H9 (cell line): Measurements from ENCODE around the gene BICRAL. TPM values are rescaled to one million over a fixed set of nuclear protein-coding genes. Genes with fewer than 3 reads are reported as not detected.

ENCODE experiments used
- DNase-seq: peaks from one replicate; pipeline ENCODE4 v3.0.0-alpha.2; 2017
- H2AFZ ChIP-seq: one replicate; pipeline ENCODE4 v1.6.1; 2013; ENCODE audit warnings: mild to moderate bottlenecking, low read length, control low read depth, moderate library complexity
- H2AK5ac ChIP-seq: 2 replicates; pipeline ENCODE4 v1.6.1; 2013; ENCODE audit warnings: low read length, control low read depth, mixed read lengths; ENCODE audit not compliant: insufficient read length
- H2BK120ac ChIP-seq: one replicate; pipeline ENCODE4 v1.6.1; 2013; ENCODE audit warnings: low read depth, mild to moderate bottlenecking, low read length, control low read depth, inconsistent platforms; ENCODE audit not compliant: poor library complexity, severe bottlenecking
- H2BK12ac ChIP-seq: 2 replicates; pipeline ENCODE4 v1.6.1; 2013; ENCODE audit warnings: low read length, control low read depth, mixed read lengths, low read depth; ENCODE audit not compliant: insufficient read length
- H2BK15ac ChIP-seq: 2 replicates; pipeline ENCODE4 v1.6.1; 2013; ENCODE audit warnings: low read depth, low read length, control low read depth
- H2BK20ac ChIP-seq: one replicate; pipeline ENCODE4 v1.6.1; 2013; ENCODE audit warnings: low read depth, mild to moderate bottlenecking, low read length, control low read depth, inconsistent platforms; ENCODE audit not compliant: poor library complexity, severe bottlenecking
- H2BK5ac ChIP-seq: 2 replicates; pipeline ENCODE4 v1.6.1; 2013; ENCODE audit warnings: low read length, control low read depth, mixed read lengths; ENCODE audit not compliant: insufficient read length
- H3K14ac ChIP-seq: 2 replicates; pipeline ENCODE4 v1.6.1; 2013; ENCODE audit warnings: low read length, control low read depth; ENCODE audit not compliant: insufficient read depth
- H3K18ac ChIP-seq: 2 replicates; pipeline ENCODE4 v1.6.1; 2013; ENCODE audit warnings: low read depth, mild to moderate bottlenecking, mixed read lengths, low read length, control low read depth; ENCODE audit not compliant: insufficient read length
- H3K23ac ChIP-seq: 2 replicates; pipeline ENCODE4 v1.6.1; 2013; ENCODE audit warnings: low read length, control low read depth, mixed read lengths, low read depth; ENCODE audit not compliant: insufficient read length
- H3K23me2 ChIP-seq: 2 replicates; pipeline ENCODE4 v1.6.1; 2013; ENCODE audit warnings: low read depth, mild to moderate bottlenecking, mixed read lengths, low read length, control low read depth; ENCODE audit not compliant: insufficient read length, poor library complexity, severe bottlenecking
- H3K27ac ChIP-seq: 2 replicates; pipeline ENCODE4 v1.5.1; 2013; ENCODE audit warnings: low read length, control low read depth, mixed read lengths, low read depth; ENCODE audit not compliant: insufficient read length
- H3K27me3 ChIP-seq: 2 replicates; pipeline ENCODE4 v1.6.1; 2013; ENCODE audit warnings: low read length, control low read depth, inconsistent platforms; ENCODE audit not compliant: insufficient read depth
- H3K4ac ChIP-seq: 2 replicates; pipeline ENCODE4 v1.6.1; 2013; ENCODE audit warnings: low read depth, mild to moderate bottlenecking, control low read depth, inconsistent platforms, low read length, moderate library complexity
- H3K4me1 ChIP-seq: 2 replicates; pipeline ENCODE4 v1.6.1; 2013; ENCODE audit warnings: low read length, control low read depth, inconsistent platforms; ENCODE audit not compliant: insufficient read depth
- H3K4me2 ChIP-seq: 2 replicates; pipeline ENCODE4 v1.6.1; 2013; ENCODE audit warnings: low read length, control low read depth, mixed read lengths; ENCODE audit not compliant: insufficient read length, insufficient read depth
- H3K56ac ChIP-seq: 2 replicates; pipeline ENCODE4 v1.6.1; 2013; ENCODE audit warnings: low read depth, mild to moderate bottlenecking, mixed read lengths, low read length, control low read depth; ENCODE audit not compliant: insufficient read length
- H3K79me1 ChIP-seq: 2 replicates; pipeline ENCODE4 v1.6.1; 2013; ENCODE audit warnings: low read depth, mild to moderate bottlenecking, moderate library complexity, low read length, control low read depth, inconsistent platforms; ENCODE audit not compliant: insufficient read depth, poor library complexity, severe bottlenecking
- H3K79me2 ChIP-seq: 2 replicates; pipeline ENCODE4 v1.6.1; 2013; ENCODE audit warnings: low read length, control low read depth, inconsistent platforms; ENCODE audit not compliant: insufficient read depth
- H3K9ac ChIP-seq: 2 replicates; pipeline ENCODE4 v1.6.1; 2013; ENCODE audit warnings: low read length, control low read depth, mixed read lengths; ENCODE audit not compliant: insufficient read length; ENCODE audit errors: extremely low read depth
- H3K9me3 ChIP-seq: one replicate; pipeline ENCODE4 v1.6.1; 2013; ENCODE audit warnings: low read depth, low read length, inconsistent platforms; ENCODE audit not compliant: control insufficient read depth
- H3T11ph ChIP-seq: one replicate; pipeline ENCODE4 v1.6.1; 2013; ENCODE audit warnings: mild to moderate bottlenecking, low read length, control low read depth, inconsistent platforms
- H4K20me1 ChIP-seq: one replicate; pipeline ENCODE4 v1.6.1; 2013; ENCODE audit not compliant: control insufficient read depth, insufficient read length, insufficient read depth
- H4K5ac ChIP-seq: 2 replicates; pipeline ENCODE4 v1.6.1; 2013; ENCODE audit warnings: low read depth, mild to moderate bottlenecking, mixed read lengths, low read length, control low read depth; ENCODE audit not compliant: insufficient read length
- H4K8ac ChIP-seq: replicated peaks from 2 replicates; pipeline ENCODE4 v1.6.1; 2013; ENCODE audit warnings: low read length, control low read depth, mixed read lengths, low read depth; ENCODE audit not compliant: insufficient read length
- H4K91ac ChIP-seq: 2 replicates; pipeline ENCODE4 v1.6.1; 2013; ENCODE audit warnings: low read depth, mild to moderate bottlenecking, moderate library complexity, mixed read lengths, low read length, control low read depth; ENCODE audit not compliant: insufficient read length
- H3K27ac Mint-ChIP-seq, 3 experiments: 2 replicates in 2 of 3; 3 replicates in 1 of 3; pipeline ENCODE4 v1.8.0; 2020 to 2021; ENCODE audit warnings: mixed read lengths in 3 of 3, mild to moderate bottlenecking in 1 of 3, moderate library complexity in 1 of 3
- H3K27me3 Mint-ChIP-seq: 2 replicates; pipeline ENCODE4 v1.8.0; 2021; ENCODE audit warnings: low read depth, mild to moderate bottlenecking, moderate library complexity, mixed read lengths
- H3K36me3 Mint-ChIP-seq, 3 experiments: 2 replicates in 2 of 3; 3 replicates in 1 of 3; pipeline ENCODE4 v1.8.0; 2020 to 2021; ENCODE audit warnings: low read depth in 3 of 3, mixed read lengths in 3 of 3; ENCODE audit not compliant: insufficient read depth in 1 of 3
- H3K4me1 Mint-ChIP-seq, 2 experiments: 2 replicates each; pipeline ENCODE4 v1.8.0; 2020; ENCODE audit warnings: mixed read lengths in 2 of 2
- H3K4me3 Mint-ChIP-seq, 2 experiments: 2 replicates in 1 of 2; 3 replicates in 1 of 2; pipeline ENCODE4 v1.8.0; 2020 to 2021; ENCODE audit warnings: mild to moderate bottlenecking in 2 of 2, mixed read lengths in 2 of 2, moderate library complexity in 1 of 2
- H3K9me3 Mint-ChIP-seq, 2 experiments: 2 replicates in 1 of 2; 3 replicates in 1 of 2; pipeline ENCODE4 v1.8.0; 2020; ENCODE audit warnings: mild to moderate bottlenecking in 2 of 2, mixed read lengths in 2 of 2, moderate library complexity in 1 of 2
- CTCF ChIP-seq: fragments of 200-600 bp; sonication (generic); conservative IDR thresholded peaks from 3 replicates; pipeline ENCODE4 v1.8.0; 2021; ENCODE audit warnings: antibody characterized with exemption, mild to moderate bottlenecking
- WGBS: extraction: QIAGEN DNeasy Blood & Tissue Kit; methylation state at CpG from one replicate; pipeline ENCODE4 v1.1.7; 2013; ENCODE audit warnings: missing lambda C conversion rate, low lambda C conversion rate, mixed read lengths; ENCODE audit not compliant: insufficient read length; ENCODE audit errors: extremely low coverage; 5-methylcytosine and 5-hydroxymethylcytosine counted together
- total RNA-seq: library from RNA; stranded (reverse); gene quantifications from 2 replicates; pipeline ENCODE4 v1.2.1, GENCODE V29; 2021

BICRAL gene
- total RNA-seq, 1 experiment from 2014 or later = 9.8 TPM

DNA sequence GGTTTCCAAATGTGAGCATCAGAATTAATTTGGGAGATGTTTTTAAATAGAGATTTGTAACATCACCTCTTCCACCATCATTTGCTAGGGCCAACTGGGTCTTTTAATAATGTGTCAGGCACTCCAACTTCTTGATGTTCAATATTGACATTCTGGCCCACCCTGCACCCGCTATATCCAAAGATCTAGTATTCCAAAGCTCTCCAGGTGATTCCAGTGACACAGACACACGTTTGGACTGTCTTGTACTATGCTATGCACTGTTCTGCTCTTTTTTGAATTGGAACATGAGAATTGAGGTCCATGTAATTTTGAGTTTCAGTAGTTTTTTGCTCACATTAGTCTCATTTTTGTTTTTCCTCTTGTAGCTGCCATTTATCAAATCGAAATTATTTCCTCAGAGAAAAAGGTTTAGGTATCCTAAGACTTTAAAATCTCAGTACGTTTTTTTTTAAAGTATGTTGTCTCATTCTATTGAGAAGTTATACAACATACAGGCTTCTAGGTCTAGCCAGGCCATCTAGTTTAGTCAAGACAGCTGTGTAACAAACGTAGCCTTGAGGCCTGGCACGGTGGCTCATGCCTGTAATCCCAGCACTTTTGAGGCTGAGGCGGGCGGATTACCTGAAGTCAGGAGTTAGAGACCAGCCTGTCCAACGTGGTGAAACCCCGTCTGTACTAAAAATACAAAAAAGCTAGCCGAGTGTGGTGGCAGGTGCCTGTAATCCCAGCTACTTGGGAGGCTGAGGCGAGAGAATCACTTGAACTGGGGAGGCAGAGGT is 3.1 kb downstream of the BICRAL start:
- Histone ChIP-seq H3K4me2 (peak overlapping the region; percentile 69), H2AK5ac (no peak overlapping the region), H3T11ph (no peak overlapping the region), H3K23me2 (no peaks in the 10 kb centered on the region), H3K9ac (peak overlapping the region; percentile 90), H2BK12ac (no peak overlapping the region), H2BK15ac (no peak overlapping the region), H4K5ac (no peak overlapping the region), H3K9me3 (no peaks in the 10 kb centered on the region), H2AFZ (no peak overlapping the region), H3K14ac (no peak overlapping the region), H3K56ac (no peak overlapping the region), H3K27me3 (no peaks in the 10 kb centered on the region), H2BK120ac (no peak overlapping the region), H3K4ac (no peak overlapping the region), H3K27ac (no peak overlapping the region), H2BK5ac (no peak overlapping the region), H3K23ac (no peak overlapping the region), H4K8ac (no peak overlapping the region), H4K91ac (no peak overlapping the region), H4K20me1 (no peaks in the 10 kb centered on the region), H3K79me2 (peaks cover 7% of the 10 kb centered on the region; the same call in 1 of the 2 replicates), H2BK20ac (no peak overlapping the region), H3K18ac (no peak overlapping the region), H3K79me1 (peaks cover 3% of the 10 kb centered on the region), H3K4me1 (peaks cover 3% of the 10 kb centered on the region; the same call in 1 of the 2 replicates)
- Mint-ChIP-seq H3K4me3 (peak overlapping the region; percentile 93 to 95), H3K9me3 (no peaks in the 10 kb centered on the region), H3K27ac (peak overlapping the region in 2 of 3 experiments; percentile 62 to 98; a peak in 5 of 7 replicates), H3K27me3 (peaks cover 1% of the 10 kb centered on the region; the same call in 1 of the 2 replicates), H3K4me1 (peaks cover 25 to 30% of the 10 kb centered on the region in 2 experiments), H3K36me3 (peaks cover 1 to 20% (median 5%) of the 10 kb centered on the region in 3 experiments; a peak in 6 of 7 replicates)
- no CpG with 5 or more reads among the region's 12 CpGs for WGBS
- DNase-seq = no peak
- TF ChIP-seq CTCF = no peak
